Neural progenitor cell (in vitro differentiated cells): ENCODE data around the gene PARP6.

ENCODE experiments used
- EZH2 ChIP-seq: fragments of 200-600 bp; sonication (generic); IDR thresholded peaks from 2 replicates; pipeline ENCODE4 v1.6.1; 2017; ENCODE audit warnings: antibody characterized with exemption, mild to moderate bottlenecking, moderate library complexity
- TF ChIP-seq, protein P1 (sequence below): fragments of 200-600 bp; sonication (generic); IDR thresholded peaks from 2 replicates; pipeline ENCODE4 v1.5.1; 2017; ENCODE audit warnings: antibody characterized with exemption, mild to moderate bottlenecking

DNA sequence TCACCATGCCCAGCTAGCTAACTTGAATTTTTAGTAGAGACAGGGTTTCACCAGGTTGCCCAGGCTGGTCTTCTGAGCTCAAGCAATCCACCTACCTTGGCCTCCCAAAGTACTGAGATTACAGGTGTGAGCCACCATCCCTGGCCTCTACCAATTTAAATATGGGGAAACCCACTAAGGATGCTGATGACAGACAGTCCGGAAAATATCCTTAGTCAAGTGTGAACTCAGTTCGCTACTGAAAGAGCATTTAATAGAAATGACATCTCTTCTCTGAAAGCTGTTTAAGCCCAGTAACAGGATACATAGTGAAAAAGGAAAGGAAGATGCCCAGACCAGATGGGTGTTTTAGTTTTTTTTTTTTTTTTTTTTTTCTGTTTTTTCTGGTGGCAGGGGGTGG, 67.1 kb downstream of the PARP6 start:
- TF ChIP-seq, protein P1, sequence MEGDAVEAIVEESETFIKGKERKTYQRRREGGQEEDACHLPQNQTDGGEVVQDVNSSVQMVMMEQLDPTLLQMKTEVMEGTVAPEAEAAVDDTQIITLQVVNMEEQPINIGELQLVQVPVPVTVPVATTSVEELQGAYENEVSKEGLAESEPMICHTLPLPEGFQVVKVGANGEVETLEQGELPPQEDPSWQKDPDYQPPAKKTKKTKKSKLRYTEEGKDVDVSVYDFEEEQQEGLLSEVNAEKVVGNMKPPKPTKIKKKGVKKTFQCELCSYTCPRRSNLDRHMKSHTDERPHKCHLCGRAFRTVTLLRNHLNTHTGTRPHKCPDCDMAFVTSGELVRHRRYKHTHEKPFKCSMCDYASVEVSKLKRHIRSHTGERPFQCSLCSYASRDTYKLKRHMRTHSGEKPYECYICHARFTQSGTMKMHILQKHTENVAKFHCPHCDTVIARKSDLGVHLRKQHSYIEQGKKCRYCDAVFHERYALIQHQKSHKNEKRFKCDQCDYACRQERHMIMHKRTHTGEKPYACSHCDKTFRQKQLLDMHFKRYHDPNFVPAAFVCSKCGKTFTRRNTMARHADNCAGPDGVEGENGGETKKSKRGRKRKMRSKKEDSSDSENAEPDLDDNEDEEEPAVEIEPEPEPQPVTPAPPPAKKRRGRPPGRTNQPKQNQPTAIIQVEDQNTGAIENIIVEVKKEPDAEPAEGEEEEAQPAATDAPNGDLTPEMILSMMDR, result no peak
- no peak for TF ChIP-seq EZH2
